GM19324 (cell line): Measurements from ENCODE around the gene DENND1B.

Source experiments
- ATAC-seq: cut with Tn5 transposase; IDR thresholded peaks from one replicate; pipeline ENCODE4 v1.9.1; 2021; ENCODE audit warnings: mild to moderate bottlenecking, moderate library complexity; ENCODE audit not compliant: unreplicated experiment, low FRiP score

DENND1B gene

DNA sequence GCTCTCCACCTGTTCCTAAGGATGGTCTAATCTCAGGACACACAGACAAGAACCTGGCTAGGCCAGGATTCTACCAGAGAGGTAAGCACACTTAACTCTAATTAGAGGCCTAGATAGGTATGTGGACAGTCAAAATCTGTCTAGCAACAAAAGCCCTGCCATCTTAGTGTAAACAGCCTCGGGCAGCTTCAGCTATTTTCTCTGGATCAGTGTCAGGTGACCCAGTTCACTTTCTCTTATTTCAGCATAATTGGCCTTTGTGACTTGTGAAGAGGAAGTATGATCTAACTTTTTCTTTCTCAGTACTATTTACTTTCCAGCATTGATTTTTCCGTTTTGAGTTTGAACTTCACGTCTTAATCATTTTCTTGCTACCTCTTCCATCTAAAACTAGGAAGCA lies 289.5 kb downstream of the DENND1B start:
- ATAC-seq, result no peak

DNA sequence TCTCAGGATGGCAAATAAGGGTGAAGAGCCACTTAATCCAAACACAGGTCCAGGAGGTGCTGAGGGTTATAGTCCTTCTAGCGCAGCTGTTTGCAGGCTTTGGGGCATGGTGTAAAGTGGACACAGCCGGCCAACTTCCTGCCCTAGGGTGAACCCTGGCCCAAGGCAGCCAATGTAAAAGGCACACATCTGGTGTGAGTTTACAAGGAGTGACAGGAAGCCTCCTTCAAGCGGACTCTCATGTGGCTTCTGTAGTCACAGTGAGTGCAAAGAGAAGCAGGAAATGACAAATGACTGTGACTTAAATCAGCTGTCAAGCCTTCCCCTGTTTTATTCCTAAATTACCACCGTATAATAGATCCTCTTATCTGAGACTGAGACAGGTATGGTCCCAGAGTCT lies 294.2 kb downstream of the DENND1B start:
- no peak for ATAC-seq

DNA sequence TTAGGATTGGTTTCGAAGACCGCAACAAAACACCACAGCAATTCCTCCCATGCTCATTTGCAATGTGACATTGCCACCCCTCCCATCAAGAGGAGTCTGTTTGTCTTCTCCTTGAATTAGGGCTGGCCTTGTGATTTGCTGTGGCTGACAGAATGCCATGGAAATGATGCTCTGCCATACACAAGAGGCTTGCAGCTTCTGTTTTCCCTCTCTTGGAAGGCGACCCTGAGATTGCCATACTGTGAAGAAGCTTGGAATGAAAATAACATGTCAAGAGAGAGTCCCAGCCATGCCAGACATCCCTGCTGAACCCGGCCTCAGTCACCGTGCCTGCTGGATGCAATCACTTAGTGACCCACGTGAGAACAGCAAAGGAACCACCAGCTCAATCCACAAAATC lies 294.8 kb downstream of the DENND1B start:
- ATAC-seq, result no peak

DNA sequence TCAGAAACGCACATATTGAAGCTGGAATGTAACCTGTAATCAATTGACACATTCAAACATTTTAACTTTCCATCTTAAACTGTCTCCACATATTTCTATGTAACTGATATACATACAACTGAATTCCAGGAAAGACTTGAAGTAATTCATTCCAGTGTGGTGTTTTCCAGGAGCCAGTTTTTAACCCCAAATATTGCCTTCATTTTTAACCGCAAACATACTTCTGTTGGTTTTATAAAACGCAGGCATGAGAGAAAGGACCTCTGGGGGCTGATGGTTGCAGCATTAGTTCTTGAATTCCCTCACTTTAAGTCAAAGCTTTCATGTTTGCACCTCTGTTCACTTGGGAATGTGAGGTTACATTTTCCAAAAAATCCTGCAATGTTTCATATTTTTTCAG lies 303.1 kb downstream of the DENND1B start:
- ATAC-seq, result no peak

DNA sequence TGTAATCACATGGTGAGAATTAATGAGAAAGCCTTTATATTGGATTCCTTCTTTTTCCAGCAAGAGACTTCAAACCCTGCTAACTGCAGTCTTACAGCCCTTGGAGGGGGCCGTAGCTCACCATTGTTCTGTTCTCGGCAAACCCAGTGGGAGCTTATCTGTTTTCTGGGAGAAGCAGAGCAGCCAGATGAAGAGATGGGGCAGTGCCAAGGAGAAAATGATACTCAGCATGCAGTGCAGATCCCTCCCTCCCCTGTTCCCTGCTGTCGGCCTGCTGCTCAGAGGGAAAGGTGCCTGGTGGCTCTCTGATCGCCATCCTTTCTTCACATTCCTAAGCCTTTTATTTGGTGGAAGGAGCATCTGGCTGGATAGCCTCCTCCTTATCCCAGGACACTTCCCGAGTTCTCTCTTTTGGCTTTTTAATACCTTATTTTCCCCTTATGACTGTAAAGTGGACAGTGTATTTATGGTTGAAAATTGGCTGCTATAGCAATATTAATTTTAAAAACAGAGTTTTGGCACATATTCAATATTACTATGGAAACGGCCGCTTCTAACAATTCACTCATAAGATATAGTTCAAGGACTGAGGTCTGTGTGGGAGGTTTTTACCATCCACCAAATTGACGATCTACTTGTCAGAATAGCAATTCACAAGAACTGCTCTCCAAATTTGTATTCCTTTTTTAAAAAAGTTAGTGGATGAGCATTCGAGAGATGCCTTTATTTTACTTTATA lies 303.9 kb downstream of the DENND1B start:
- no peak for ATAC-seq

DNA sequence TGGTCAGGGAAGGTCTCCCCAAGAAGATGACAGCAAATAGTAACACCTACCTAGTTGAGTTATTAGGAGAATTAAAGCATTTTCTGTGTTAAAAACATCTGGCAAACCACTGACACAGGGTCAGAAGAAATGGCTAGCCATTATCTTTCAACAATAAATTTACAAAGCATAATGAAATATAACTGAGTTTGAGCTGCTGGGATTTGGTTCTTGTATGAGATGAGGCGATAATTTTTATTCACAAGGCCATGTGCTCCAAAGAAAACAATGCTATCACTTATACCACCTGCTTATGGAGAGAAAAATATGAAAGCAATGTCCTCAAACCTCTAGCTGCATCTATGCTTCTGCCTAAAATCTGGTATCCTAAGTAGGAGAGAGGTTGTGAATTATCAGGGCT lies 304.9 kb downstream of the DENND1B start:
- ATAC-seq, result no peak

DNA sequence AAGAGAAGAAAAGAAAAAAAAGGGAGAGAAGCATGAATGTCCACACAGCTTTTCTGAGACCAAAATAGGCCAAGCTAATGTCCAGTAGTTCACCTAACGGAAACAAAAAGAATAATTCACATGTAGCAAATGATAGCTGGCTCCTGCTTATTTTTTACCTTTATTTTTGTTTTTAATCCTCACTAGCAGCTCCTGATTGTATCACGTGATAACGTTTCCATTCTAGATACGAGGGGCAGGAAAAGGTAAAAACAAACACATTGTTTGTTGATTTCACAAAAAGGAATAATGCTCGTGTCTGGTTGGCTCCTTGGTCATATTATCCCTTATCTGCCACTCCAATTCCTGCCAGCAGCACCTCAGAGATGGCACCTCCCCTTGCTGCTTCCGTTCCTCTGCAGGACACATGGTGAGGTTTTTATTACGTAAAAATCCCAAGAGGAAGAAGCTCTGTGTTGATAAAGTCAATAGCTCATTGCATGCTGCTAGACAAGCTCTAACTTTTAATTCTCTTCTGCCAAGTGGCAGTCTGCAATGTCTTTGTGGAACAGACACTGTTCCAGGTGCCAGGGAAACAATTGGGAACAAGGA lies 305.6 kb downstream of the DENND1B start:
- ATAC-seq, result no peak

DNA sequence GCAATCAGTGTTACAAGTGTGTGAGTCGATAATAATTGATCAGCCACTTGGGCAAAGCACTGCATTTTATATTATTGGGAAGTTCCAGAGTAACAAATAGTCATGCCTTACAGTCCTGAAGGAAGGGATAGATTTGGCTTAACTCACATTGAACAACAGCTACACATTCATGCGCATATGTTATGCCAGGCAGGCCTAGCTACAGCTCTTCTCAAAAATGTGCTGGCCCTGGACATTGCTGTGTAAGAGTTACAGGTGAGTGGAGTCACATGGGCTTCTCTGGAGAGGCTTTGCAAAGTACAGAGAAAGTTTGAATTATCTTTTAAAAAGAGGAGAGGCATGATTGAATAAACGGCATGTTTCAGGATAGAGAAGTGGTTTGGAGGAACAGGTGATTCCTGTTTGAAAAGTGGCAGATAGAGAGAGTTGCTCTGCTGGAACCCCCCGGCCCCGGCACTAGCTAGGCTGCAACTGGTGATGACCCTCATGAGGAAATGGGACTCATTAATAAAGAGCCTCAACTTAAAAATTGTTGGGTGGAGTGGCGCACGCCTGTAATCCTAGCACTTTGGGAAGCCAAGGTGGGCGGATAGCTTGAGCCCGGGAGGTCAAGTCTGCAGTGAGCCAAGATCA lies 306.6 kb downstream of the DENND1B start:
- no peak for ATAC-seq

DNA sequence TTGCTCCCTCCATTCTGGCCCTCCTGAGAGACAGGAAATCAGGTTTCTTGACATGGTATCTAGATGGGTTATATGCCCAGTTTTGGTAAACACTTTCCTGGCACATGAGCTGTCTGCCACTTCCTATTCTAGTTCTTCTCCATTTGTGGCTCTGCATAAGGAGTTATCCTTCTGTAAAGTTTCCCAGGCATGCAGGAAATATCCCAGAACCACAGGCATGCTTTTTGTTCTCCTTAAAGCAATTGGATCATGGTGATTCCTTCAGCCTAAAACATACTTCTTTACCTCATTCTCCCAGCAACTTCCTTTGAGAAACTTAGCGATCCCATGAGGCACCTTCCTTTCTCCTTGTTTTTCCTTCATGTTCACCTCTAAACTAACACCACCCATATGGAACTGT lies 307.4 kb downstream of the DENND1B start:
- ATAC-seq, result no peak

DNA sequence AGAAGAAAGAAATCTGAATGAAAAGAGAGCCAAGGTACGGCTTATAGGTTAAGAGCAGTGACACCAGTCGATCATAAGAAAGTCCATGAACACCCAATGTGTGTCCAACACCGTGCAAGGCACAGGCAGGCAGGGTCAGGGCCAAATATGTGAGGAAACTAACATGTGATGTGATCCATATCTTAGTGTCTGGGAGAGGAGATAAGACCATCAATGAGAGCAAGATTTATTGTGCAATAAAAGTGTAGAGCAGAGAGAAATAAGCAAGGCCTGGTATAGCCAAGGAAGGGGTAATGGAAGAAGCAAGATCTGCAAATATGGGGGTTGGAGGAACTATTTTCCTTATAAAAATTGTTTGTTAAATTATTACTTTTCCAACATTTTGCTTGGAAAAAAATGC lies 308.5 kb downstream of the DENND1B start:
- ATAC-seq, result no peak

DNA sequence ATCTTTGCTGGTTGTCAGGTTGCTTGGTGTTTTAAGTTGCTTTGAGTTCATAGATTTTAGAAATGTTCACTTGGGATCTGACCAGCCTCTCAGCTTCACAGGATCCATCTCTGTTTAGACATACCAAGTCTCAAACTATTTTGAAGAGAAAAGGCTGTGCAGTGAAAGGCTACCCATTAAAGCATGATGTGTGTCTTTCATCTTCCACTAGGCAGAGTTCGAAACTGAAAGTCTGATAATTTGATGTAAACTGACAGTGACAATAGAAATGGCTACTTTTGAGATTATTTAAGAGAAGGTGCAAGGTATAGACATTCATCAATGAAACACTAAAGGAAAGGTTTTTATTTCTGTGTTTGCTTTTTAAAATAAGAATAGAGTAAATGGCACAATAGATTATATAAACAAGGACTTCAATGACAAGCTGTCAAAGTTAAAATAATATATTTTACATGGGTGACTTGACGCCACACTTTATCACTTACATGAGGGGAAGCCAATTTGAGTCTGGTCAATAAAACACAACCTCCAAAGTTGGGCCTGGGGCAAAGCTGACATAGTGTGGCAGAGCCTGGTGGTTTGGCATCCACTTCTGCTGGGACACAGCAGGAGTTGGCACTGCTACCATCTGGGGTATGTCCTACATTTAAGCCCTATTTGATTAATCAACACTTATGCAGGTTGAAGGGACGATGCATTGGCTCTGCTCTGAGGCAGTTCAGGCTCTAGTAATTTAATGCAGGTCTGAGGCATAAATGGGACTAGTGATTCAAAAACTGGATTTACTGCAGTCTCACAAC lies 309.6 kb downstream of the DENND1B start:
- ATAC-seq, result no peak

DNA sequence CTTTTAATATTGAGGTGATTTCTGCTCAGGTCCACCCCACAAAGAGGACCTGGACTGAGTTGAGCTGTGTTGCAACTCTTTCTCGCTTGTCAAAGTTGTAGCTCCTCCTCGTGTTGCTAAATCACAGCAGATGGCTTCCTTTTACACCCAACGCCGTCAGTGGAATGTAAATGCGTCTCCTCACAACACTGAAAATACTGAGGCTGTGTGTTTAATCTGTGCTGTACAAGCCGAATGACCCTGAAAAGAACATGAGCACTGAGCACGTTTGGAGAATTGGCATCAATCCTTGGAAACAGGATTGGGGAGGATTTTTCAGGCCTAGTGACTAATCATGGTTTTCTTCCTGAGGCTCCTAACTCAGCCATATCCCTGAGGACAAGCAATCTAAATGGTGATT lies 311.2 kb downstream of the DENND1B start:
- no peak for ATAC-seq

DNA sequence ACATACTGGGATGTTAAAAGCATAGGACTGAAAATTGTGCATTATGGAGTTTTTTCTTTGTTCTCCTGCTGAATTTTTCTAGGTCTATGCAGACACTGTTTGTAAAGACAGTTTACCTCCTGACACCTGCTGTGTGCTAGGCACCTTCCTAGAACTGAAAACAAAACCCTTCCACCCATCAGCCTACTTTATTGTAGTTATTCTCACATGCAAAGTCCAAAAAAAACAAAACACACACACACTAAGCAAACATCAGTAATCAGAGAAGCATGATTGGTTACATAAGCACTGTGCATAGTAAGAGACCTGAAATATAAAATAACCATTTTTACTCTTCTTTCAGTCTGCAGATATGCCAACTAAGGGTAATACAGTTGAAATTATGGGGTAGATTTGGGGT lies 312.1 kb downstream of the DENND1B start:
- no peak for ATAC-seq

DNA sequence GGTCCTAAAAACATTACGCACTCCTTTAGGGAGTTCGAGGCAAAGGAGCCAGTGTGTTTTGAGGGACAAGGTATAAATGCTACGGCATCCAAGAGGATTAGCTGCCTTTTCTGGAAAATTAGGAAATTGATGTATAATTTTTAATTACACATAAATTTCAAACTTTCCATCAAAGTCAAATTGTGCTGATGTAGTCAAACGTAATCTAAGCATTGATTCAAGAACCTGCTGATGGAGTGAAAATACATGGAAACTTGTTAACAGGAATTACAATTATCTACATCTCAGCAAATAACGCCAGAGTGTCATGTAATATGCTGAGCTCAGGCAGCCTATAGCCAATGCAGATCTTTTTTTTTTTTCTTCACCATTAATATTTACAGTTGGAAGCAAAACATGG lies 312.7 kb downstream of the DENND1B start:
- ATAC-seq, result no peak
